T-helper 2 cell treated with Interferon-gamma antibody and Interleukin-4, amounts not matched to agents 5 μg/mL and 100 μg/mL, for 36 hours (primary cell): ENCODE results near the gene DEDD2.

Experiments
- DNase-seq: peaks from one replicate; pipeline ENCODE4 v3.0.0; 2021; ENCODE audit warnings: low spot score
- H3K27ac Mint-ChIP-seq: one replicate; pipeline ENCODE4 v1.8.0; 2021; ENCODE audit warnings: mild to moderate bottlenecking, mixed read lengths
- H3K27me3 Mint-ChIP-seq: one replicate; pipeline ENCODE4 v1.8.0; 2021; ENCODE audit warnings: low read depth, mixed read lengths
- H3K36me3 Mint-ChIP-seq: one replicate; pipeline ENCODE4 v1.8.0; 2021; ENCODE audit warnings: low read depth, mixed read lengths
- H3K4me1 Mint-ChIP-seq: one replicate; pipeline ENCODE4 v1.8.0; 2021; ENCODE audit warnings: low read depth, mixed read lengths
- H3K4me3 Mint-ChIP-seq: one replicate; pipeline ENCODE4 v1.8.0; 2022; ENCODE audit warnings: mild to moderate bottlenecking, moderate library complexity, mixed read lengths
- H3K9me3 Mint-ChIP-seq: one replicate; pipeline ENCODE4 v1.8.0; 2021; ENCODE audit warnings: mixed read lengths

Gene DEDD2

DNA sequence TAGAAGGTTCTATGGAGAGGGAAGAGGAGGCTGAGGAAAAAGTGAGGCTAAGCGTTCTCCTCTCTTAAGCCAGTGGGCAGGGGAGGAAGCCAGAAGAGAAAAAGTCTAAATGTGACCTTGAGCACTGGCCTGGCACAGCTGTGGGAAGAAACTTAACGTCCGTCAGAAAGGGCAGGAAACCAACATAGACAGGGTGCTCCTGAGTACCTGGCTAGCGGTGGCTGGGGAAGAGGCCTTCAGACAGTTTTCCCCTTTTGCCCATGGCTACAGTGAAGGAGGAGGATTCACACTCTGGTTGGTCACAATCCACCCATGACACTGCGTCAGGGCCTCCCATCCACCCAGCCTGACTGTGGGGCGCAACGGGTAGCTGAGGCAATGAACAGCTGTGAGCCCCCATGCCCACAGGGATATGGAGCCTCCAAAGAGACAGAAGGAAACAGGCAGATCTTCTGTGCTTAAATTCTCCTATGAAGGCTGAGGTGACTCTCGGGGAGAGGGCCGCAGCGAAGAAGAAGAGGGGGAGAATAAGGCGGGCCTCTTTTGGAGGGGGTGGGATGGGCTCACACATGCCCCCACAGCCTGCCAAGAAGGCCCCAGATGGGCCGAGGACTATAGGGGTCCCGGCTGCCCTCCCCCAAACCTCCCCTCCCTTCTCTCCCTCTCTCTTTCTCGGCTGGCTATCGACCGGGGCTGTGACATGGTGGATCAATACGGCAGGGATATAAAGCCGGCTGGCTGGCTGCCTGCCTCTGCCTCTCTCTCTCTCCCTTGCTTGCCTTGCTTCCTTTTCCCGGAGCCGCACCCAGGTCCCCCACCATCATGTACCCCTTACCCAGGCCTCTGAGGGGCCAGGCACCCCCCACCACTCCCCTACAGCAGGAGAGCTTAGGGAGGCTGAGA lies 65.4 kb downstream of the DEDD2 start:
- H3K27me3 Mint-ChIP-seq: peaks cover 13% of the 10 kb centered on the region
- H3K4me3 Mint-ChIP-seq: no peak overlapping the region
- no peak for DNase-seq

DNA sequence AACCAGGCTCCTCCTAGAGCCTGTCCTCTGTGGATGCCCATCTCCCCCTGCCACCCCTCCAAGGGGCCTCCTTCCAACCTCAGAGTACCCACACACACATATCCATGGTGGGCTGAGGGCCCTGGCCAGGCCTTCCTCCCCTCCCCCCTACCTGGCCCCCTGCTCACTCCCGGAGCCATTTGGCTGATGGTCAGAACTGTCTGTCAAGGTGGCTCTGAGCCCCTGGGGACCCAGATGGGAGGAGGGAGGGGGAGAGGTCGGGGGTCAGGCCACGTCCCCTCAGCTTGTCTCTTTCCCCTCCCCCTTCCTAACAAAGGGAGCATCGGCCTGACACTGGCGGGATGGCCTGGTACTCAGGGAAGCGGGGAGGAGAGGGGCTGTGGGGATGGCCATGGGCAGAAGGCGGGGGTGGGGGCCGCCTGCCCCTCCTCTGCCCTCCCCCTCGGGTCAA lies 66.5 kb downstream of the DEDD2 start:
- Mint-ChIP-seq H3K4me1 (peaks cover 16% of the 10 kb centered on the region), H3K9me3 (no peaks in the 10 kb centered on the region), H3K36me3 (no peaks in the 10 kb centered on the region), H3K27ac (no peak overlapping the region), H3K4me3 (no peak overlapping the region), H3K27me3 (peaks cover 17% of the 10 kb centered on the region)
- DNase-seq: no peak

More for the DNA sequence above, 65.4 kb downstream of the DEDD2 start:
- Mint-ChIP-seq H3K27ac (no peak overlapping the region), H3K4me1 (peaks cover 16% of the 10 kb centered on the region), H3K9me3 (no peaks in the 10 kb centered on the region), H3K36me3 (no peaks in the 10 kb centered on the region)

DNA sequence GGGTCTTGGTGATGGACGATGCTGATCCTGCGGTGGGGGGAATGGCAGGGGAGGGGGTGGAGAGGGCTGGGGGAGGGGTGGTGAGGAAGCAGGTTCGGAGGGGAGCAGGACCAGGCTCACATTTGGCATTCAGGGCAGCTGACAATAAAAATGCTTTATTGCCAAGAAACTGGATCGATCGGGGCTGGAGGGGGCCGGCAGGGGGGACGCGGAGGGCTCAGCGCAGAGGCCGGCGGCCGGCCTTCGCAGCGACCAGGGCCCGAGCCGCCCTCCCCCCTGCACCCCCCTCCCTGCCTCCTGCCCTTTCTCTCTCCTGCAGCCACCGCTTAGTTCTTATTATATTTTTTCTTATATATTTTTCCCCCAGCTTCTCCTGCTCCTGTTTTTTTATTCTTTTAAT lies 67.1 kb downstream of the DEDD2 start:
- H3K36me3 Mint-ChIP-seq: no peaks in the 10 kb centered on the region
- no peak overlapping the region for H3K27ac Mint-ChIP-seq
- H3K27me3 Mint-ChIP-seq: peaks cover 18% of the 10 kb centered on the region
- peaks cover 16% of the 10 kb centered on the region for H3K4me1 Mint-ChIP-seq
- no peak overlapping the region for H3K4me3 Mint-ChIP-seq
- DNase-seq: no peak
- no peaks in the 10 kb centered on the region for H3K9me3 Mint-ChIP-seq

DNA sequence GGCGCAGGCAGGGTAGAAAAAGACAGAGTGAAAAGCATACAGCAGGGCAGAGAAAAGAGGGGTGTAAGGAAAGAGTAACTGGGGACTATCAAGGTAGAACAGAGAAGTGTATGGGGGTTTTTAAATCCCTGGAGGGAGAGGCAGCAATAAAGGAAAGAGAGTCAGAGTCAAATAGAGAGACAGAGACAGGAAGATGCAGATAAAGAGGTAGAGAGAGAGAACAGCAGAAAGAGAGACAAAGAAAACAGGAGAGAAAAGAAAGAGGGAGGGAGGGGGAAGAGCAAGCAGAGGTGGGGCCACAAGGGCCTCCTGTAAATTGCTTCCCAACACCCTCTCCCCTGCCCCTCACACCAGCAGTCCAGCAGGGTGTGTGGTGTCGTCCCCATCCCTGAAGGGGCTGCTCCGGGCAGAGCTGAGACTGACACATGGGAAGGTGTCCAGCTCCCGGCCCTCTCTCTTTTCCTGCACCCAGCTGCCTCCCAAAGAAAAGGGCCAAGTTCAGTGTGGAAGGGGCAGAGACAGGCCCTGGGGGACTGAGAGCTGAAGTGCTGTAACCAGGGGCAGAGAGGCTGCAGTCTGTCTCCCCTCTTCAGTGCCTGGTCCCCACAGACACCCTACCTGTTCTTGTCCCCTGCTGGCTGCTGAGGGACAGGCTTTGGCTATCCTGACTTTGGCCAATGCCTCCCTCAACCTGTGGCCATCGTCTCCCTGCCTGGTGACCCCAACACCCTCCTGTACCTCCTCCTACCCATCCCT lies 67.9 kb downstream of the DEDD2 start:
- no peaks in the 10 kb centered on the region for H3K36me3 Mint-ChIP-seq
- no peak for DNase-seq
- no peak overlapping the region for H3K4me3 Mint-ChIP-seq
- no peak overlapping the region for H3K27ac Mint-ChIP-seq
- H3K4me1 Mint-ChIP-seq: peaks cover 10% of the 10 kb centered on the region
- peaks cover 16% of the 10 kb centered on the region for H3K27me3 Mint-ChIP-seq
- no peaks in the 10 kb centered on the region for H3K9me3 Mint-ChIP-seq
